HG02763 (cell line): Measurements from ENCODE around the gene SNCA.

Source experiments
- ATAC-seq: cut with Tn5 transposase; IDR thresholded peaks from one replicate; pipeline ENCODE4 v1.9.1; 2021; ENCODE audit warnings: mild to moderate bottlenecking, moderate library complexity; ENCODE audit not compliant: unreplicated experiment

The SNCA gene

GRCh38 chr4:89757154-89757719, 79.7 kb downstream of the SNCA start:
- no peak for ATAC-seq

GRCh38 chr4:89755220-89755619, 81.7 kb downstream of the SNCA start:
- ATAC-seq: no peak

DNA sequence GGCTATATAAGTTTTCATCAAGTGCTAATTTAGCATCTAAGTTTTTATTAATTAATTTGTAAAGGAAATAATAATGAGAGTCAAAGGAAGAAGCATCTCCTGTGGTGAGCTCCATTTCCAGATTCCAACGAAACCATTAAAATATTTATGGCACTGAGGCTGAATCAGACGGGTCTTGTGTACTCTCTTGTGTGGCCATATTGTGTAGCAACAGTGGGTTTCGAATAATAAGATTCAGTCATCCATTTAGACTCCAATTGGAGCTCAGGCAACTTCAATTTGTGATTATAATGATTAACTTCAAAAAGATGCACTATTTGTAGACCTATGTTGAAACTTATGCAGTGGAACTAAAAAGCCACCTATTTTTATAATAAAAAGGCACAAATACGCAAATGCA, 82.4 kb downstream of the SNCA start:
- no peak for ATAC-seq

- ATAC-seq: no peak
These were observed 83.3 kb downstream of the SNCA start for GRCh38 chr4:89753601-89754066.

GRCh38 chr4:89752932-89753598, 83.9 kb downstream of the SNCA start:
- no peak for ATAC-seq

GRCh38 chr4:89751416-89751815, 85.5 kb downstream of the SNCA start:
- no peak for ATAC-seq

DNA sequence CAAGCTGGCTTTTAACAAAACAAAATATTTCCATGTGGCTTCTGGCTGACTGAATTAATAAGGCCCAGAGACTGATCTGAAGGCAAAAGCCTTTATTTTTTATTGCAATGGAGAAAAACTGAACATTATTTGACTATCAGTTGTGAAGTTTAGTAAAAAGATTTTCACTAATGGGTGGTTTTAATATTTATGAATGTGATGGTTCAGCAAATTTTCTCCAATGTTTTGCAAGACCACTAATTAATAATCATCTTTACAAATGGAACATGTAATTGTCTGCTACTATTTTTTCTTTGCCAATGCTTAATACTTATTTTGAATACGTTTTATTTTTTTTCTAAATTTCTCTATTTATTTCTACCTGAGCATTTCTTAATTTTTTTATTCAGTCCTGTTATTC, 90.6 kb downstream of the SNCA start:
- no peak for ATAC-seq

- no peak for ATAC-seq
These were observed 91.3 kb downstream of the SNCA start for GRCh38 chr4:89745708-89746107.

GRCh38 chr4:89744914-89745313, 92.0 kb downstream of the SNCA start:
- ATAC-seq: no peak

DNA sequence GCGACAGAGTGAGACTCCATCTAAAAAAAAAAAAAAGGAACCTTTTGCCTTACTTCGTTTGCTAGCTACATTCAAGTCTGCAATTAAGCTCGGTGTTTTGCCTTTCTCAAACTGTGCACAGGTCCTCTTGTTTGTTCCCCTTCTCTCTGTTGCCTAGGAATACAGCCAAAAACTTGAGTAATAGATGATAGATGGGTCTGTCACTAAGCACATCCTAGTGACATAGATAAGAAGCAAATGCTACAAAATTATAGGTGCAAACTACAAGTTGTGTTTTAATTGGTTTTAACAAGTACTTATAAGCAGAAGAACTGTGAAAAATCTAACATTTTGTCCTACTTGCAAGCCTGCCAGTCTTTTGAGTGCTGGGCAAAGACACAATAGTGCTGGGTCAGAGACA, 95.2 kb downstream of the SNCA start:
- no peak for ATAC-seq

GRCh38 chr4:89739311-89739988, 97.5 kb downstream of the SNCA start:
- ATAC-seq: no peak

DNA sequence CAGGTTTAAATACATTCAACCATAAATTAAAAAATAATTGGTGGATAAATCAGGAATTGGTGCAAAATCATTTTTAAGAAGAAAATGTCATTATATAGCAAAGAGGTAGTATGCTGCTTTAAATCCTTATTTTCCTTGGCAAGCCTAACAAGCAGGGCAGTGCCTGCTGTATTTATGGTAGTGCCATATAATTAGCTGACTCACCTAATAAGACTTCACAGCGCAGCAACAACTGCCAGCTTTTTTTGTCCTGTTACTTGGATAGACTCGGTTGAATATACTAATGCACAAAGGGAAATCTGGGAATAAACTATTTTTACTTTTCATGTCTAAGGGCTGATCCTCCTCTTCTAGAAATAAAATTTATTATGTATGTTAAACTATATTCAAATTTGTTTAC, 99.1 kb downstream of the SNCA start:
- no peak for ATAC-seq

DNA sequence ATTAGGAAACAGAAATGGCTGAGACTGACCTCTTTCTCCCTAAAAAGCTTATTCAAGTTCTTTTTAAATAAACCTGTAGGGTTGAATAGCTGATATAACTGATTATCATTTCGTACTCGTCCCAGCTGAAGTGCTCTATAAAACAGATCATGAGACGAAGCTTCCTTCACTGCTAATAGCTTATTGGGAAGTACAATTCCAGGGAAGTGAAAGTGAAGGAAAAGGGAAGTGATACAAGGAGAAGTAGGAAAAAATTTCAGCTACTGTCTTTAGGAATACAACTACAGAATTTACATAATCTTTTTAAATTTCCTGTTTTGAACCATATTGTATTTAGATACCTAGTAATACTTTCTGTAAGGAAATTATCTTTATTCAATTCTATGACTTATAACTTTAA, 103.0 kb downstream of the SNCA start:
- no peak for ATAC-seq

- no peak for ATAC-seq
These were observed 109.7 kb downstream of the SNCA start for GRCh38 chr4:89727238-89727637.

DNA sequence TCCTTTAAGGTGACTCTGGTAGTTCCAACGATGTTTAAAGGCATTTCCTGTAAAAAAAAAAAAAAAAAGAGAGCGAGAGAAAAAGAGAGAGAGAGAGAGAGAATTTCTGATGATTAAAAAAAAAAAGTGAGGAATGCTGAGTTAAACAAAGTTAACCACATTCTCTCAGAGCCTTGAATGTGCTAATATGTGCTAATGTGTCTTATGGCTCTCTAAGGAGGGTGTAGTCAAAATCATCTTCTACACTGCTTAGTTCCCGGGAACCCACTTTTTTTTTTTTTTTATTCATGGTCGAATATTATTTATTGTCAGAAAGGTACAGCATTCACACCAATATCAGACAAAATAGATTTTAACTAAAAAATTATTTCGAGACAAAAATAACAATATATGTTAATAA, 111.7 kb downstream of the SNCA start:
- no peak for ATAC-seq

- ATAC-seq: no peak
These were observed 112.2 kb downstream of the SNCA start for GRCh38 chr4:89724716-89725115.

DNA sequence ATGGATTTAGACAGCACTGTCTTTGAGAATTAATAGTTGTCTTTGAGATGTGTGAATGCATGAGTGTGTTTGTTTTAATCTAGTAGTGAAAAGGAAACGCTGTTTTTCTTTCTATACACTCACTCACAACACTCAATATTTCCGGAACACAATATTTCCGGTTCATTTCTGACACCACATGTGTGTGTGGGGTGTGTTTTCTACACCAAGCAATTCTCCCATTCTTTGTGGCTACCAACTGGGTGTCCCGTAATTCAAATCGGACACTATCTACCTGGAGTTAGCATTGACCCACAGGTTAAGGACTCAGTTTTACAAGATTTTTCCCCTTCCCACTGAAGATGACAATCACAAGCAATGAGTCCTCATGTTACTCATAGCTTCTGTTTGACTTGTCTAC, 113.9 kb downstream of the SNCA start:
- no peak for ATAC-seq

DNA sequence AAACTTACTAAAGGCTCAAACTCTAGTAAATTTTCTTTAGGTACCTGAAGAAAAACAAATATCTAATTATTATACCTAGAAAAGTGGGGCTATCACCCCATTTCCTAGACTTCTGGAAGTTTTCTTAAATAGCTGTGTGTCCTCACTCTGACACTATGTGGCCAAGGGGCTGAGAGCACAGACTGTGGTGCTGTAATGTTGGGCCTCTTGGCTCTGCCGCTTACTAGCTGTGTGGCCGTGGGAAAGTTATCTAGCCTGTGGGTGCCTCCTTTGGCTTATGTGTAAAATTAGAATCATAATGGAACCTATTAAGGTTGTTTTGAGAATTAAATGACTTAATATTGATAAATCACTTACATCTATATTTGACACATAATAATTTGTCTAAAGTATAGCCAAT, 114.4 kb downstream of the SNCA start:
- ATAC-seq: no peak

- no peak for ATAC-seq
These were observed 116.0 kb downstream of the SNCA start for GRCh38 chr4:89720981-89721380.

- ATAC-seq: no peak
These were observed 117.3 kb downstream of the SNCA start for GRCh38 chr4:89719536-89720090.

- ATAC-seq: no peak
These were observed 120.1 kb downstream of the SNCA start for GRCh38 chr4:89716893-89717292.

DNA sequence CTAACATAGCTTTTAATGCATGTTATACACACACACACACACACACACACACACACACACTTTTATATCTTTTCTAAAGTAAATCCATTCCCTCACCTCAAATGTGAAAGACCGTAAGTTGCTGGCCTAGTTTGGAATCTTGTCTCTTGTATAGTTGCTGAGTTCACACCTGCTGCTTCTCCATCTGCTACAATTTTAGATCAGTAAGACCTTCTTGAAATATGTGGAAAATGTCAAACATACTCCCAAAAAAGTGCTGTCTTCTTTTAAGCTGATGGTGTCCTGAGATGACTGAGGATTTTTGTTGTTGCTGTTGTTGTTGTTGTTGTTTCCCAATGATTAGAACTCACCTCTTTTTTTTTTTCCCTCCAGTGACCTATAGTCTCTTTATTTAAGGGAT, 121.3 kb downstream of the SNCA start:
- no peak for ATAC-seq
